H9 (cell line): Measurements from ENCODE around the gene NBEAL1. TPM values are rescaled to one million over a fixed set of nuclear protein-coding genes. Genes with fewer than 3 reads are reported as not detected.

Experiments used
- DNase-seq: peaks from one replicate; pipeline ENCODE4 v3.0.0-alpha.2; 2017
- H2AFZ ChIP-seq: one replicate; pipeline ENCODE4 v1.6.1; 2013; ENCODE audit warnings: mild to moderate bottlenecking, low read length, control low read depth, moderate library complexity
- H2AK5ac ChIP-seq: 2 replicates; pipeline ENCODE4 v1.6.1; 2013; ENCODE audit warnings: low read length, control low read depth, mixed read lengths; ENCODE audit not compliant: insufficient read length
- H2BK120ac ChIP-seq: one replicate; pipeline ENCODE4 v1.6.1; 2013; ENCODE audit warnings: low read depth, mild to moderate bottlenecking, low read length, control low read depth, inconsistent platforms; ENCODE audit not compliant: poor library complexity, severe bottlenecking
- H2BK12ac ChIP-seq: 2 replicates; pipeline ENCODE4 v1.6.1; 2013; ENCODE audit warnings: low read length, control low read depth, mixed read lengths, low read depth; ENCODE audit not compliant: insufficient read length
- H2BK15ac ChIP-seq: 2 replicates; pipeline ENCODE4 v1.6.1; 2013; ENCODE audit warnings: low read depth, low read length, control low read depth
- H2BK20ac ChIP-seq: one replicate; pipeline ENCODE4 v1.6.1; 2013; ENCODE audit warnings: low read depth, mild to moderate bottlenecking, low read length, control low read depth, inconsistent platforms; ENCODE audit not compliant: poor library complexity, severe bottlenecking
- H2BK5ac ChIP-seq: 2 replicates; pipeline ENCODE4 v1.6.1; 2013; ENCODE audit warnings: low read length, control low read depth, mixed read lengths; ENCODE audit not compliant: insufficient read length
- H3K14ac ChIP-seq: 2 replicates; pipeline ENCODE4 v1.6.1; 2013; ENCODE audit warnings: low read length, control low read depth; ENCODE audit not compliant: insufficient read depth
- H3K18ac ChIP-seq: 2 replicates; pipeline ENCODE4 v1.6.1; 2013; ENCODE audit warnings: low read depth, mild to moderate bottlenecking, mixed read lengths, low read length, control low read depth; ENCODE audit not compliant: insufficient read length
- H3K23ac ChIP-seq: 2 replicates; pipeline ENCODE4 v1.6.1; 2013; ENCODE audit warnings: low read length, control low read depth, mixed read lengths, low read depth; ENCODE audit not compliant: insufficient read length
- H3K23me2 ChIP-seq: 2 replicates; pipeline ENCODE4 v1.6.1; 2013; ENCODE audit warnings: low read depth, mild to moderate bottlenecking, mixed read lengths, low read length, control low read depth; ENCODE audit not compliant: insufficient read length, poor library complexity, severe bottlenecking
- H3K27ac ChIP-seq: 2 replicates; pipeline ENCODE4 v1.5.1; 2013; ENCODE audit warnings: low read length, control low read depth, mixed read lengths, low read depth; ENCODE audit not compliant: insufficient read length
- H3K27me3 ChIP-seq: 2 replicates; pipeline ENCODE4 v1.6.1; 2013; ENCODE audit warnings: low read length, control low read depth, inconsistent platforms; ENCODE audit not compliant: insufficient read depth
- H3K4ac ChIP-seq: 2 replicates; pipeline ENCODE4 v1.6.1; 2013; ENCODE audit warnings: low read depth, mild to moderate bottlenecking, control low read depth, inconsistent platforms, low read length, moderate library complexity
- H3K4me1 ChIP-seq: 2 replicates; pipeline ENCODE4 v1.6.1; 2013; ENCODE audit warnings: low read length, control low read depth, inconsistent platforms; ENCODE audit not compliant: insufficient read depth
- H3K4me2 ChIP-seq: 2 replicates; pipeline ENCODE4 v1.6.1; 2013; ENCODE audit warnings: low read length, control low read depth, mixed read lengths; ENCODE audit not compliant: insufficient read length, insufficient read depth
- H3K56ac ChIP-seq: 2 replicates; pipeline ENCODE4 v1.6.1; 2013; ENCODE audit warnings: low read depth, mild to moderate bottlenecking, mixed read lengths, low read length, control low read depth; ENCODE audit not compliant: insufficient read length
- H3K79me1 ChIP-seq: 2 replicates; pipeline ENCODE4 v1.6.1; 2013; ENCODE audit warnings: low read depth, mild to moderate bottlenecking, moderate library complexity, low read length, control low read depth, inconsistent platforms; ENCODE audit not compliant: insufficient read depth, poor library complexity, severe bottlenecking
- H3K79me2 ChIP-seq: 2 replicates; pipeline ENCODE4 v1.6.1; 2013; ENCODE audit warnings: low read length, control low read depth, inconsistent platforms; ENCODE audit not compliant: insufficient read depth
- H3K9ac ChIP-seq: 2 replicates; pipeline ENCODE4 v1.6.1; 2013; ENCODE audit warnings: low read length, control low read depth, mixed read lengths; ENCODE audit not compliant: insufficient read length; ENCODE audit errors: extremely low read depth
- H3K9me3 ChIP-seq: one replicate; pipeline ENCODE4 v1.6.1; 2013; ENCODE audit warnings: low read depth, low read length, inconsistent platforms; ENCODE audit not compliant: control insufficient read depth
- H3T11ph ChIP-seq: one replicate; pipeline ENCODE4 v1.6.1; 2013; ENCODE audit warnings: mild to moderate bottlenecking, low read length, control low read depth, inconsistent platforms
- H4K20me1 ChIP-seq: one replicate; pipeline ENCODE4 v1.6.1; 2013; ENCODE audit not compliant: control insufficient read depth, insufficient read length, insufficient read depth
- H4K5ac ChIP-seq: 2 replicates; pipeline ENCODE4 v1.6.1; 2013; ENCODE audit warnings: low read depth, mild to moderate bottlenecking, mixed read lengths, low read length, control low read depth; ENCODE audit not compliant: insufficient read length
- H4K8ac ChIP-seq: replicated peaks from 2 replicates; pipeline ENCODE4 v1.6.1; 2013; ENCODE audit warnings: low read length, control low read depth, mixed read lengths, low read depth; ENCODE audit not compliant: insufficient read length
- H4K91ac ChIP-seq: 2 replicates; pipeline ENCODE4 v1.6.1; 2013; ENCODE audit warnings: low read depth, mild to moderate bottlenecking, moderate library complexity, mixed read lengths, low read length, control low read depth; ENCODE audit not compliant: insufficient read length
- H3K27ac Mint-ChIP-seq, 3 experiments: 2 replicates in 2 of 3; 3 replicates in 1 of 3; pipeline ENCODE4 v1.8.0; 2020 to 2021; ENCODE audit warnings: mixed read lengths in 3 of 3, mild to moderate bottlenecking in 1 of 3, moderate library complexity in 1 of 3
- H3K27me3 Mint-ChIP-seq: 2 replicates; pipeline ENCODE4 v1.8.0; 2021; ENCODE audit warnings: low read depth, mild to moderate bottlenecking, moderate library complexity, mixed read lengths
- H3K36me3 Mint-ChIP-seq, 3 experiments: 2 replicates in 2 of 3; 3 replicates in 1 of 3; pipeline ENCODE4 v1.8.0; 2020 to 2021; ENCODE audit warnings: low read depth in 3 of 3, mixed read lengths in 3 of 3; ENCODE audit not compliant: insufficient read depth in 1 of 3
- H3K4me1 Mint-ChIP-seq, 2 experiments: 2 replicates each; pipeline ENCODE4 v1.8.0; 2020; ENCODE audit warnings: mixed read lengths in 2 of 2
- H3K4me3 Mint-ChIP-seq, 2 experiments: 2 replicates in 1 of 2; 3 replicates in 1 of 2; pipeline ENCODE4 v1.8.0; 2020 to 2021; ENCODE audit warnings: mild to moderate bottlenecking in 2 of 2, mixed read lengths in 2 of 2, moderate library complexity in 1 of 2
- H3K9me3 Mint-ChIP-seq, 2 experiments: 2 replicates in 1 of 2; 3 replicates in 1 of 2; pipeline ENCODE4 v1.8.0; 2020; ENCODE audit warnings: mild to moderate bottlenecking in 2 of 2, mixed read lengths in 2 of 2, moderate library complexity in 1 of 2
- CTCF ChIP-seq: fragments of 200-600 bp; sonication (generic); conservative IDR thresholded peaks from 3 replicates; pipeline ENCODE4 v1.8.0; 2021; ENCODE audit warnings: antibody characterized with exemption, mild to moderate bottlenecking
- WGBS: extraction: QIAGEN DNeasy Blood & Tissue Kit; methylation state at CpG from one replicate; pipeline ENCODE4 v1.1.7; 2013; ENCODE audit warnings: missing lambda C conversion rate, low lambda C conversion rate, mixed read lengths; ENCODE audit not compliant: insufficient read length; ENCODE audit errors: extremely low coverage; 5-methylcytosine and 5-hydroxymethylcytosine counted together
- total RNA-seq: library from RNA; stranded (reverse); gene quantifications from 2 replicates; pipeline ENCODE4 v1.2.1, GENCODE V29; 2021

Gene NBEAL1
- total RNA-seq, 1 experiment from 2014 or later: 10.1 TPM

- Histone ChIP-seq H3K4me2 (no peak overlapping the region), H3T11ph (no peak overlapping the region), H3K18ac (no peak overlapping the region), H2BK15ac (no peak overlapping the region), H3K23me2 (no peaks in the 10 kb centered on the region), H3K79me1 (no peaks in the 10 kb centered on the region), H3K23ac (no peak overlapping the region), H2BK20ac (no peak overlapping the region), H3K9ac (no peak overlapping the region), H3K27me3 (no peaks in the 10 kb centered on the region), H4K20me1 (no peaks in the 10 kb centered on the region), H3K79me2 (no peaks in the 10 kb centered on the region), H3K27ac (no peak overlapping the region), H3K9me3 (no peaks in the 10 kb centered on the region), H4K91ac (no peak overlapping the region), H4K8ac (no peak overlapping the region), H3K4ac (no peak overlapping the region), H2AK5ac (no peak overlapping the region), H4K5ac (no peak overlapping the region), H2AFZ (no peak overlapping the region), H3K14ac (no peak overlapping the region), H3K4me1 (no peaks in the 10 kb centered on the region), H2BK5ac (no peak overlapping the region), H3K56ac (no peak overlapping the region), H2BK120ac (no peak overlapping the region), H2BK12ac (no peak overlapping the region)
- no peak for DNase-seq
- TF ChIP-seq CTCF: no peak
- Mint-ChIP-seq H3K4me1 (no peaks in the 10 kb centered on the region; a peak in 1 of 4 replicates), H3K36me3 (no peaks in the 10 kb centered on the region), H3K4me3 (no peak overlapping the region), H3K9me3 (no peaks in the 10 kb centered on the region), H3K27me3 (no peaks in the 10 kb centered on the region), H3K27ac (no peak overlapping the region)
- WGBS: no CpG with 5 or more reads among the region's 1 CpG
These were observed 24.9 kb upstream of the NBEAL1 start for GRCh38 chr2:202989749-202990148.
